GM12801 (cell line): ENCODE data around the gene AMFR.

Source experiments
- CTCF ChIP-seq: IDR thresholded peaks from one replicate; pipeline ENCODE4 v1.5.1; 2011; ENCODE audit warnings: control low read depth; ENCODE audit not compliant: insufficient read length; ENCODE audit errors: extremely low read depth

Gene AMFR

GRCh38 chr16:56425439-56425832 lies at the start of gene AMFR:
AMFR (minus strand) TSS chr16:56425545; CDS start chr16:56425327, 218 bp downstream.
- no peak for TF ChIP-seq CTCF

- TF ChIP-seq CTCF: no peak
Measured at GRCh38 chr16:56470666-56471065, 45.3 kb upstream of the AMFR start.

- no peak for TF ChIP-seq CTCF
Measured at GRCh38 chr16:56470232-56470631, 44.9 kb upstream of the AMFR start.

- TF ChIP-seq CTCF: no peak
Measured at GRCh38 chr16:56469748-56470147, 44.4 kb upstream of the AMFR start.

GRCh38 chr16:56468800-56469199 lies 43.5 kb upstream of the AMFR start:
- no peak for TF ChIP-seq CTCF

- no peak for TF ChIP-seq CTCF
Measured at GRCh38 chr16:56466344-56466743, 41.0 kb upstream of the AMFR start.

GRCh38 chr16:56463153-56463552 lies 37.8 kb upstream of the AMFR start:
- no peak for TF ChIP-seq CTCF
